H9 (cell line): Measurements from ENCODE around the gene ADI1. TPM values are rescaled to one million over a fixed set of nuclear protein-coding genes. Genes with fewer than 3 reads are reported as not detected.

Experiments used
- DNase-seq: peaks from one replicate; pipeline ENCODE4 v3.0.0-alpha.2; 2017
- H2AFZ ChIP-seq: one replicate; pipeline ENCODE4 v1.6.1; 2013; ENCODE audit warnings: mild to moderate bottlenecking, low read length, control low read depth, moderate library complexity
- H2AK5ac ChIP-seq: 2 replicates; pipeline ENCODE4 v1.6.1; 2013; ENCODE audit warnings: low read length, control low read depth, mixed read lengths; ENCODE audit not compliant: insufficient read length
- H2BK120ac ChIP-seq: one replicate; pipeline ENCODE4 v1.6.1; 2013; ENCODE audit warnings: low read depth, mild to moderate bottlenecking, low read length, control low read depth, inconsistent platforms; ENCODE audit not compliant: poor library complexity, severe bottlenecking
- H2BK12ac ChIP-seq: 2 replicates; pipeline ENCODE4 v1.6.1; 2013; ENCODE audit warnings: low read length, control low read depth, mixed read lengths, low read depth; ENCODE audit not compliant: insufficient read length
- H2BK15ac ChIP-seq: 2 replicates; pipeline ENCODE4 v1.6.1; 2013; ENCODE audit warnings: low read depth, low read length, control low read depth
- H2BK20ac ChIP-seq: one replicate; pipeline ENCODE4 v1.6.1; 2013; ENCODE audit warnings: low read depth, mild to moderate bottlenecking, low read length, control low read depth, inconsistent platforms; ENCODE audit not compliant: poor library complexity, severe bottlenecking
- H2BK5ac ChIP-seq: 2 replicates; pipeline ENCODE4 v1.6.1; 2013; ENCODE audit warnings: low read length, control low read depth, mixed read lengths; ENCODE audit not compliant: insufficient read length
- H3K14ac ChIP-seq: 2 replicates; pipeline ENCODE4 v1.6.1; 2013; ENCODE audit warnings: low read length, control low read depth; ENCODE audit not compliant: insufficient read depth
- H3K18ac ChIP-seq: 2 replicates; pipeline ENCODE4 v1.6.1; 2013; ENCODE audit warnings: low read depth, mild to moderate bottlenecking, mixed read lengths, low read length, control low read depth; ENCODE audit not compliant: insufficient read length
- H3K23ac ChIP-seq: 2 replicates; pipeline ENCODE4 v1.6.1; 2013; ENCODE audit warnings: low read length, control low read depth, mixed read lengths, low read depth; ENCODE audit not compliant: insufficient read length
- H3K23me2 ChIP-seq: 2 replicates; pipeline ENCODE4 v1.6.1; 2013; ENCODE audit warnings: low read depth, mild to moderate bottlenecking, mixed read lengths, low read length, control low read depth; ENCODE audit not compliant: insufficient read length, poor library complexity, severe bottlenecking
- H3K27ac ChIP-seq: 2 replicates; pipeline ENCODE4 v1.5.1; 2013; ENCODE audit warnings: low read length, control low read depth, mixed read lengths, low read depth; ENCODE audit not compliant: insufficient read length
- H3K27me3 ChIP-seq: 2 replicates; pipeline ENCODE4 v1.6.1; 2013; ENCODE audit warnings: low read length, control low read depth, inconsistent platforms; ENCODE audit not compliant: insufficient read depth
- H3K4ac ChIP-seq: 2 replicates; pipeline ENCODE4 v1.6.1; 2013; ENCODE audit warnings: low read depth, mild to moderate bottlenecking, control low read depth, inconsistent platforms, low read length, moderate library complexity
- H3K4me1 ChIP-seq: 2 replicates; pipeline ENCODE4 v1.6.1; 2013; ENCODE audit warnings: low read length, control low read depth, inconsistent platforms; ENCODE audit not compliant: insufficient read depth
- H3K4me2 ChIP-seq: 2 replicates; pipeline ENCODE4 v1.6.1; 2013; ENCODE audit warnings: low read length, control low read depth, mixed read lengths; ENCODE audit not compliant: insufficient read length, insufficient read depth
- H3K56ac ChIP-seq: 2 replicates; pipeline ENCODE4 v1.6.1; 2013; ENCODE audit warnings: low read depth, mild to moderate bottlenecking, mixed read lengths, low read length, control low read depth; ENCODE audit not compliant: insufficient read length
- H3K79me1 ChIP-seq: 2 replicates; pipeline ENCODE4 v1.6.1; 2013; ENCODE audit warnings: low read depth, mild to moderate bottlenecking, moderate library complexity, low read length, control low read depth, inconsistent platforms; ENCODE audit not compliant: insufficient read depth, poor library complexity, severe bottlenecking
- H3K79me2 ChIP-seq: 2 replicates; pipeline ENCODE4 v1.6.1; 2013; ENCODE audit warnings: low read length, control low read depth, inconsistent platforms; ENCODE audit not compliant: insufficient read depth
- H3K9ac ChIP-seq: 2 replicates; pipeline ENCODE4 v1.6.1; 2013; ENCODE audit warnings: low read length, control low read depth, mixed read lengths; ENCODE audit not compliant: insufficient read length; ENCODE audit errors: extremely low read depth
- H3K9me3 ChIP-seq: one replicate; pipeline ENCODE4 v1.6.1; 2013; ENCODE audit warnings: low read depth, low read length, inconsistent platforms; ENCODE audit not compliant: control insufficient read depth
- H3T11ph ChIP-seq: one replicate; pipeline ENCODE4 v1.6.1; 2013; ENCODE audit warnings: mild to moderate bottlenecking, low read length, control low read depth, inconsistent platforms
- H4K20me1 ChIP-seq: one replicate; pipeline ENCODE4 v1.6.1; 2013; ENCODE audit not compliant: control insufficient read depth, insufficient read length, insufficient read depth
- H4K5ac ChIP-seq: 2 replicates; pipeline ENCODE4 v1.6.1; 2013; ENCODE audit warnings: low read depth, mild to moderate bottlenecking, mixed read lengths, low read length, control low read depth; ENCODE audit not compliant: insufficient read length
- H4K8ac ChIP-seq: replicated peaks from 2 replicates; pipeline ENCODE4 v1.6.1; 2013; ENCODE audit warnings: low read length, control low read depth, mixed read lengths, low read depth; ENCODE audit not compliant: insufficient read length
- H4K91ac ChIP-seq: 2 replicates; pipeline ENCODE4 v1.6.1; 2013; ENCODE audit warnings: low read depth, mild to moderate bottlenecking, moderate library complexity, mixed read lengths, low read length, control low read depth; ENCODE audit not compliant: insufficient read length
- H3K27ac Mint-ChIP-seq, 3 experiments: 2 replicates in 2 of 3; 3 replicates in 1 of 3; pipeline ENCODE4 v1.8.0; 2020 to 2021; ENCODE audit warnings: mixed read lengths in 3 of 3, mild to moderate bottlenecking in 1 of 3, moderate library complexity in 1 of 3
- H3K27me3 Mint-ChIP-seq: 2 replicates; pipeline ENCODE4 v1.8.0; 2021; ENCODE audit warnings: low read depth, mild to moderate bottlenecking, moderate library complexity, mixed read lengths
- H3K36me3 Mint-ChIP-seq, 3 experiments: 2 replicates in 2 of 3; 3 replicates in 1 of 3; pipeline ENCODE4 v1.8.0; 2020 to 2021; ENCODE audit warnings: low read depth in 3 of 3, mixed read lengths in 3 of 3; ENCODE audit not compliant: insufficient read depth in 1 of 3
- H3K4me1 Mint-ChIP-seq, 2 experiments: 2 replicates each; pipeline ENCODE4 v1.8.0; 2020; ENCODE audit warnings: mixed read lengths in 2 of 2
- H3K4me3 Mint-ChIP-seq, 2 experiments: 2 replicates in 1 of 2; 3 replicates in 1 of 2; pipeline ENCODE4 v1.8.0; 2020 to 2021; ENCODE audit warnings: mild to moderate bottlenecking in 2 of 2, mixed read lengths in 2 of 2, moderate library complexity in 1 of 2
- H3K9me3 Mint-ChIP-seq, 2 experiments: 2 replicates in 1 of 2; 3 replicates in 1 of 2; pipeline ENCODE4 v1.8.0; 2020; ENCODE audit warnings: mild to moderate bottlenecking in 2 of 2, mixed read lengths in 2 of 2, moderate library complexity in 1 of 2
- WGBS: extraction: QIAGEN DNeasy Blood & Tissue Kit; methylation state at CpG from one replicate; pipeline ENCODE4 v1.1.7; 2013; ENCODE audit warnings: missing lambda C conversion rate, low lambda C conversion rate, mixed read lengths; ENCODE audit not compliant: insufficient read length; ENCODE audit errors: extremely low coverage; 5-methylcytosine and 5-hydroxymethylcytosine counted together
- total RNA-seq: library from RNA; stranded (reverse); gene quantifications from 2 replicates; pipeline ENCODE4 v1.2.1, GENCODE V29; 2021
- TF ChIP-seq, protein P1 (sequence below): fragments of 200-600 bp; sonication (generic); conservative IDR thresholded peaks from 3 replicates; pipeline ENCODE4 v1.8.0; 2021; ENCODE audit warnings: antibody characterized with exemption, mild to moderate bottlenecking

Gene ADI1
- total RNA-seq, 1 experiment from 2014 or later = 23.4 TPM

DNA sequence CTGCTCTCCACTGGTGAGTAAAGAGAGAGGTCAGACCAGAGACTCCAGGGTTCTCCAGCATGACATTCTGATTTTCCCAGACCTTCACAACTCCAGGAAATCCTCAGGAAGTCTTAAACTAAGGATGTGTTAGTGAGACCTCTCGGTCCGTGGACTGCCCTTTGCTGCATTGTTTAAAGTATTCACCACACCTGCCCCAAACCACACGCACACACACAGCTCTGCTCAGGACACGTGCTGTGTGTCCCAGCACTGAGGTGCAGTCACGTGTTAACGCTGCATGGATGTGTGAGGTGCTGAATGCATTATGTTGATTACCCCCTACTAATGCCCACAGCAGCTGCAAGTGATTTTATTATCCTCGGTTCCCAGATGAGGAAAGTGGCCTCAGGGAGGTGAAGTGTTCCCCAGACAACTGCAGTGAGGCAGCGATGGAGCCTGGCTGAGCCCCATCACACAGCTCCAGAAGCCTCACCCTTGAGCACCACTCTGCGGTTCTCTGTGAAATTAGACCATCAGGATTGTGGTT, 71.5 kb downstream of the ADI1 start:
- Histone ChIP-seq H4K20me1 (no peaks in the 10 kb centered on the region), H4K91ac (no peak overlapping the region), H3K23me2 (no peaks in the 10 kb centered on the region), H3K9me3 (no peaks in the 10 kb centered on the region), H3K56ac (no peak overlapping the region), H2AK5ac (no peak overlapping the region), H3K9ac (no peak overlapping the region), H3T11ph (no peak overlapping the region), H3K14ac (no peak overlapping the region), H3K79me1 (no peaks in the 10 kb centered on the region), H3K27ac (no peak overlapping the region), H4K5ac (no peak overlapping the region), H3K4me1 (no peaks in the 10 kb centered on the region), H2BK12ac (no peak overlapping the region), H2BK20ac (no peak overlapping the region), H4K8ac (peak overlapping the region; percentile 40), H3K79me2 (no peaks in the 10 kb centered on the region), H2BK15ac (no peak overlapping the region), H3K18ac (no peak overlapping the region), H3K23ac (no peak overlapping the region), H3K27me3 (no peaks in the 10 kb centered on the region), H2BK120ac (no peak overlapping the region), H2AFZ (no peak overlapping the region), H3K4me2 (no peak overlapping the region), H2BK5ac (no peak overlapping the region), H3K4ac (no peak overlapping the region)
- TF ChIP-seq, protein P1, sequence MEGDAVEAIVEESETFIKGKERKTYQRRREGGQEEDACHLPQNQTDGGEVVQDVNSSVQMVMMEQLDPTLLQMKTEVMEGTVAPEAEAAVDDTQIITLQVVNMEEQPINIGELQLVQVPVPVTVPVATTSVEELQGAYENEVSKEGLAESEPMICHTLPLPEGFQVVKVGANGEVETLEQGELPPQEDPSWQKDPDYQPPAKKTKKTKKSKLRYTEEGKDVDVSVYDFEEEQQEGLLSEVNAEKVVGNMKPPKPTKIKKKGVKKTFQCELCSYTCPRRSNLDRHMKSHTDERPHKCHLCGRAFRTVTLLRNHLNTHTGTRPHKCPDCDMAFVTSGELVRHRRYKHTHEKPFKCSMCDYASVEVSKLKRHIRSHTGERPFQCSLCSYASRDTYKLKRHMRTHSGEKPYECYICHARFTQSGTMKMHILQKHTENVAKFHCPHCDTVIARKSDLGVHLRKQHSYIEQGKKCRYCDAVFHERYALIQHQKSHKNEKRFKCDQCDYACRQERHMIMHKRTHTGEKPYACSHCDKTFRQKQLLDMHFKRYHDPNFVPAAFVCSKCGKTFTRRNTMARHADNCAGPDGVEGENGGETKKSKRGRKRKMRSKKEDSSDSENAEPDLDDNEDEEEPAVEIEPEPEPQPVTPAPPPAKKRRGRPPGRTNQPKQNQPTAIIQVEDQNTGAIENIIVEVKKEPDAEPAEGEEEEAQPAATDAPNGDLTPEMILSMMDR = no peak
- Mint-ChIP-seq H3K4me1 (peaks cover 3 to 5% of the 10 kb centered on the region in 2 experiments; a peak in 2 of 4 replicates), H3K4me3 (no peak overlapping the region), H3K27ac (no peak overlapping the region; a peak in 1 of 7 replicates), H3K27me3 (no peaks in the 10 kb centered on the region), H3K36me3 (peaks cover 11 to 55% (median 29%) of the 10 kb centered on the region in 3 experiments; a peak in 6 of 7 replicates), H3K9me3 (no peaks in the 10 kb centered on the region)
- WGBS = no CpG with 5 or more reads among the region's 9 CpGs
- DNase-seq = no peak

Other genes starting within 250 kb of the ADI1 start
- gene EIPR1, start 141.7 kb downstream of the ADI1 start, total RNA-seq = 27.6 and 27.8 TPM in 2 replicates
- gene TRAPPC12, start 139.8 kb downstream of the ADI1 start, total RNA-seq = 79.3 and 86.0 TPM in 2 replicates
- gene RNASEH1, start 38.8 kb upstream of the ADI1 start, total RNA-seq = 40.4 and 42.0 TPM in 2 replicates
- gene RPS7, start 55.7 kb upstream of the ADI1 start, total RNA-seq = 2,120 and 2,130 TPM in 2 replicates
- gene COLEC11, start 75.6 kb upstream of the ADI1 start, total RNA-seq = 0.39 TPM in 1 of 2 replicates, not detected in the other
- not detected in 2 replicates for gene ALLC, start 138.7 kb upstream of the ADI1 start, total RNA-seq
- gene DCDC2C, start 184.0 kb upstream of the ADI1 start, total RNA-seq = not detected in 2 replicates